Subcutaneous abdominal adipose tissue (tissue), 5 donors: ENCODE results near the gene DENND4A.
"Not testable (repeated sequence)": the region's sequence is repeated elsewhere in the genome, so short reads cannot be mapped to it uniquely, and the experiment has no call there.

Source experiments
- H3K27ac ChIP-seq: one replicate; pipeline ENCODE4 v1.7.0; 2013; ENCODE audit warnings: low read depth, mild to moderate bottlenecking, inconsistent platforms, low read length, moderate library complexity
- H3K27me3 ChIP-seq, 5 donors: one replicate each; pipeline ENCODE4 v1.7.0; 2013; ENCODE audit warnings: low read length in 5 of 5, inconsistent platforms in 1 of 5; ENCODE audit not compliant: control insufficient read depth in 5 of 5, insufficient read depth in 4 of 5
- H3K36me3 ChIP-seq, 5 donors: one replicate each; pipeline ENCODE4 v1.7.0; 2013; ENCODE audit warnings: low read length in 5 of 5; ENCODE audit not compliant: control insufficient read depth in 5 of 5, insufficient read depth in 5 of 5
- H3K4me1 ChIP-seq, 5 donors: one replicate each; pipeline ENCODE4 v1.7.0; 2013; ENCODE audit warnings: low read length in 5 of 5, mild to moderate bottlenecking in 3 of 5, moderate library complexity in 1 of 5; ENCODE audit not compliant: control insufficient read depth in 5 of 5, insufficient read depth in 5 of 5
- H3K4me3 ChIP-seq, 5 donors: one replicate each; pipeline ENCODE4 v1.7.0; 2013; ENCODE audit warnings: low read length in 5 of 5, low read depth in 1 of 5
- H3K9ac ChIP-seq, 5 donors: one replicate each; pipeline ENCODE4 v1.7.0; 2013; ENCODE audit warnings: low read length in 5 of 5, mild to moderate bottlenecking in 4 of 5, moderate library complexity in 3 of 5
- H3K9me3 ChIP-seq, 5 donors: one replicate each; pipeline ENCODE4 v1.7.0; 2013; ENCODE audit warnings: low read length in 5 of 5; ENCODE audit not compliant: control insufficient read depth in 5 of 5
- donor health status: healthy.
- donor health status: healthy.
- donor health status: healthy.
- donor health status: healthy.
- donor health status: healthy.

The DENND4A gene

DNA sequence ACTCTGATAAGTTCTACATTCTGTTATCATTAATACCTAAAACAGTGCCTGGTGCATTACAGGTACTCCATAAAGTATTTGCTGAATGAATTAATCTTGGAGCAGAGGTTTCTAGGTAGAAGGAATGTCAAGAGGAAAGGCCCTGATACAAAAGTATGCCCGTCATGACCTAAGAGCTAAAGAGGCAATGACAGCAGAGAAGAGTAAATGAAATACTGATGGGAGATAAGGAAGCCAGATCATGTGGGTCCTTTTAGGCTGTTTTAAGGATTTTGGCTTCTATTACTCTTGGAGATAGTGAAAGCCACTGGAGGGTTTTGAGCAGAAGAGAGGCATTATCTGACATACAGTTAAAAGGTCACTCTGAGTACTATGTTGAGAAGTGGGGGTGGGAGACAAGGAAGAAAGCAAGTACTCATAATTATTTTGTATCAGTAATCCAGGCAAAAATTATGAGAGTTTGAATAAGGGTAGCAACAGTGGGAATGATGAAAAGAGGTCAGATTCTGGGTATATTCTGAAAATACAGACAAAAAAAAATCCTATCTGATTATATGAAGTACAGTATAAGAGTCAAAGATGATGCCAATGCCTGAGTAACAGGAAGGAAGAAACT lies 48.3 kb downstream of the DENND4A start:
- H3K9ac ChIP-seq, result no peak overlapping the region
- H3K4me3 ChIP-seq, result no peak overlapping the region
- no peaks in the 10 kb centered on the region for H3K4me1 ChIP-seq
- H3K27ac ChIP-seq, result no peak overlapping the region
- peaks cover 3 to 12% (median 8%) of the 10 kb centered on the region in 5 donors for H3K36me3 ChIP-seq
- H3K27me3 ChIP-seq, result no peaks in the 10 kb centered on the region
- no peaks in the 10 kb centered on the region for H3K9me3 ChIP-seq

DNA sequence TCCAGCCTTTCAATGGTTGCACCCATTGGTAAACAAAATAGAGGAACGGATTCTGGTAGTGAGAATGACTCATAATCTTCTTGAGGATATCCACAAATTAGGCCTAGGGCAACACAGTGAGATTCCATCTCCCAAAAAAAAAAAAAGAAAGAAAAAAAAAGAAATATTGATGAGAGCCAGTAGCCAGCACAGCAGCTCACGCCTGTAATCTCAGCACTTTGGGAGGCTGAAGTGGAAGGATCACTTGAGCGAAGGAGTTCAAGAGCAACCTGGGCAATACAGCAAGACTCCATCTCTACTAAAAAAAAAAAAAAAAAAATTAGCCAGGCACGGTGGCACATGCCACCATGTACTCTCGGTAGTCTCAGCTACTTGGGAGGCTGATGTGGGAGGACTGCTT lies 51.9 kb downstream of the DENND4A start:
- H3K9ac ChIP-seq, result no peak overlapping the region
- no peak overlapping the region for H3K4me3 ChIP-seq
- H3K36me3 ChIP-seq, result peaks cover 9 to 29% (median 20%) of the 10 kb centered on the region in 5 donors
- no peak overlapping the region for H3K27ac ChIP-seq
- no peaks in the 10 kb centered on the region for H3K9me3 ChIP-seq
- H3K4me1 ChIP-seq, result no peaks in the 10 kb centered on the region
- H3K27me3 ChIP-seq, result no peaks in the 10 kb centered on the region

DNA sequence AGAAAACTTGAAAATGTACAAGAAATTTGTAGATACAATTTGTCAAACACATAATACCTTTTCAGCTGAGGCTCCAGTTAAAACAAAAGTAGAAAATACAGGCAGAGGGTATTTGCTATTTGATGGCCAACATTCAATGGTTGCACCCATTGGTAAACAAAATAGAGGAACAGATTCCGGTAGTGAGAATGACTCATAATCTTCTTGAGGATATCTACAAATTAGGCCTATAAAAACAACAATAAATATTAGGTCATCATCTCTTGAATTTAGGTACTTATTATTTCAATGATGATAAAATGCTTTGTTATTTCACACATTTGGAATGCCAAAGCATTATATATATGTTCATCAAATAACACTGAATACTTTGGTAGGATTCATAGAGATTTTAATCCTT lies 53.4 kb downstream of the DENND4A start:
- no peak overlapping the region for H3K4me3 ChIP-seq
- H3K9ac ChIP-seq, result no peak overlapping the region
- peaks cover 9 to 35% (median 20%) of the 10 kb centered on the region in 5 donors for H3K36me3 ChIP-seq
- H3K27me3 ChIP-seq, result no peaks in the 10 kb centered on the region
- no peaks in the 10 kb centered on the region for H3K9me3 ChIP-seq
- H3K27ac ChIP-seq, result no peak overlapping the region
- H3K4me1 ChIP-seq, result no peaks in the 10 kb centered on the region

DNA sequence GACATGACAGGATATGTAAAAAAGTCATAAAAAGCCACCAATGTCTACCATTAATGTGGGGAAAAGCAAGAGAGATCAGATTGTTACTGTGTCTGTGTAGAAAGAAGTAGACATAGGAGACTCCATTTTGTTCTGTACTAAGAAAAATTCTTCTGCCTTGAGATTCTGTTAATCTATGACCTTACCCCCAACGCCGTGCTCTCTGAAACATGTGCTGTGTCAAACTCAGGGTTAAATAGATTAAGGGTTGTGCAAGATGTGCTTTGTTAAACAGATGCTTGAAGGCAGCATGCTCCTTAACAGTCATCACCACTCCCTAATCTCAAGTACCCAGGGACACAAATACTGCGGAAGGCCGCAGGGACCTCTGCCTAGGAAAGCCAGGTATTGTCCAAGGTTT lies 58.5 kb downstream of the DENND4A start:
- H3K4me1 ChIP-seq, H3K9me3 ChIP-seq, H3K4me3 ChIP-seq, H3K9ac ChIP-seq, H3K27me3 ChIP-seq, H3K27ac ChIP-seq: not testable (repeated sequence)
- H3K36me3 ChIP-seq, result peaks cover 11 to 27% (median 23%) of the 10 kb centered on the region in 5 donors

DNA sequence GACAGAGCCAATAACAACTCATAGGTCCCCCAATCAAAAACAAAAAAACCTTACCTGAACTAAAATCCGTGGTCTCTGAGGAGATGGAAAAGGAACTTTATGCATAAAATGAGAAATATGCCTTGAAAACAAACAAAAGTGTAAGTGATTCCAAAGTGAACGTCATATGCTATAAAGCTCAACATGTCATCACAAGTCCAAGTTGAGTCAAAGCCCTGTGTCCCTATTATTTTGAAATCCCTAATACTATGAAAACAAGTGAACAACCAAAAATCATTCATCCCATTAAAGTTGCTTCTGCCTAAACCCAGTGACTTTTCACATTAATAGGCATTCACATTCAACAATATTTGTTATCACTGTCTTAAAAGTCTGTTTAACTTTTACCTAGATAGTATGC lies 59.4 kb downstream of the DENND4A start:
- no peaks in the 10 kb centered on the region for H3K9me3 ChIP-seq
- H3K9ac ChIP-seq, result no peak overlapping the region
- peaks cover 11 to 26% (median 14%) of the 10 kb centered on the region in 5 donors for H3K36me3 ChIP-seq
- H3K4me1 ChIP-seq, result peaks cover 0 to 4% (median 0%) of the 10 kb centered on the region in 5 donors
- H3K4me3 ChIP-seq, result no peak overlapping the region
- no peaks in the 10 kb centered on the region for H3K27me3 ChIP-seq
- no peak overlapping the region for H3K27ac ChIP-seq

DNA sequence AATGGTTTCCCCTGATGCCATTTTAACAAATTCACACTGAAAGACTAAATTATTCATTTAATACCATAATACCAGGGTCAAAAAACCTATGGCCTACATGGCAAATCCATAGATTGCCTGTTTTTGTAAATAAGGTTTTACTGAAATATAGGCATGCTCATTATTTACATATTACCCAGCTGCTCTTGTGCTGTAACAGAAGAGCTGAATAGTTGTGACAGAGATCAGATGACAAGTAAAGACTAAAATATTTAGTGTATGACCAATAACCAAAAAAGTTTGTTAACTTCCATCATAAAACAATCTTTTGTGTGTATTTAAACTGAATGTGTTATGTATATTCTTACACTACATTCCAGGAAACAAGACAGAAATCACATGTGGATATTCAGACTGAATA lies 60.2 kb downstream of the DENND4A start:
- Histone ChIP-seq H3K27me3 (no peaks in the 10 kb centered on the region), H3K9ac (no peak overlapping the region), H3K36me3 (peaks cover 9 to 20% (median 13%) of the 10 kb centered on the region in 5 donors), H3K27ac (no peak overlapping the region), H3K9me3 (no peaks in the 10 kb centered on the region), H3K4me1 (peaks cover 0 to 4% (median 0%) of the 10 kb centered on the region in 5 donors), H3K4me3 (no peak overlapping the region)

DNA sequence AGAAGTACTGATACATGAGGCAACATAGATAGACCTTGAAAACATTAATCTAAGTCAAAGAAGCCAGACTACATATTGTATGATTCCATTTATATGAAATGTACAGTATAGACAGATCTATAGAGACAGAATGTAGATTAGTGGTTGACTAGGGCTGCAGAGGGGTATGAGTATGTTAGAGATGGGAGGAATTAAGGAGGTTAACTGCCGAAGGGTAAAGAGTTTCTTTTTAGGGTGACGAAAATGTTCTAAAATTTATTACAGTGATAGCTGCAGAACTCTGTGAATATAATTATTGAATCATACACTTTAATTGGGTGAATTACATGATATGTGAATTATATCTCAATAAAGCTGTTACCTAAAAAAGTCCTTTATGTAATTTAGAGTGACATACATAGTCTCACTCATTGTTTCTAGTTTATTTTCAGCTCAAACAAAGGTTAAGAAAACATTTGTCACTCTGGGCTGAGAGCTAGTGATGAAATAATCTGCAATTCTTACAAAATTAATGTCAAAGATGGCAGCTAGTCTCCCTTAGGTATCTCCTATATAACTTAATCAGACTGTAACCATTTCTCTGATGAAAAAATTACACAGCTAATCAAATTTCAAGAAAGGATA lies 61.4 kb downstream of the DENND4A start:
- Histone ChIP-seq H3K9ac (no peak overlapping the region), H3K27me3 (no peaks in the 10 kb centered on the region), H3K4me3 (no peak overlapping the region), H3K4me1 (peaks cover 0 to 4% (median 0%) of the 10 kb centered on the region in 5 donors), H3K9me3 (no peaks in the 10 kb centered on the region), H3K36me3 (peaks cover 8 to 16% (median 11%) of the 10 kb centered on the region in 5 donors), H3K27ac (no peak overlapping the region)

DNA sequence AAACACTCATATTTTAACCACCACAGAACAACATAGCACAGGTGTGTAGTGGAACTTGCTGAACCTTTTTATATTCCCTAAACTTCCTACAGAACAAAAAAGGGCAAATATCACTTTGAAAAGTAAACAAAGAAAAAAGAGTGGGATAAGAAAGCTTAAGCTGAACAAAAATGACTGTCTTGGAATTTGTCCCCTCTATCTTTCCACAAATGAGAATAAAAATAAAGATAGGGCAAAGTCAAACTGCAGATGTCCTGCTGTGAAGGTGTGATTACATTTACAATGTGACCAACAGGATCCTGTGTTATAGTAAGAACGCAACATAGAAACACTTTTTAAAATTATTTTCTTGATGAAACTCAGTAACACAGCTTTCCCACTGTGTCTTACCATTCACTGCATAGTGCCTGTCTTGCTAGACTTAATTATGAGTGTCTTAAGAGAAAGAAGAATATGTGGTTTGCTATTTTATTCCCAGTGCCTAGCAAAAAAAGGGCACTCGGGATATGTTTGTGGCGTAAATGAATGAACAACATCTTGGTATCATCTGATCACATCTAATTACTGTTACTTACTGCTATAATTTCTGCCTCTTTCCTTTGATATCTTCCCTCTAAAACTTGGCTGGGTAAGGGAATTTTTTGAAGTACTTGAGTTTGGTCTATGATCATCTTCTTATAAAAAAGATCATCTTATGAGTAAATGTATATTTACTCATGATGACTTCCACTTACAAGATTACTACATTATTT lies 67.5 kb downstream of the DENND4A start:
- H3K9me3 ChIP-seq, result no peaks in the 10 kb centered on the region
- H3K4me1 ChIP-seq, result no peaks in the 10 kb centered on the region
- H3K27ac ChIP-seq, result no peak overlapping the region
- H3K9ac ChIP-seq, result no peak overlapping the region
- H3K4me3 ChIP-seq, result no peak overlapping the region
- no peaks in the 10 kb centered on the region for H3K27me3 ChIP-seq
- H3K36me3 ChIP-seq, result peaks cover 12 to 33% (median 23%) of the 10 kb centered on the region in 5 donors

DNA sequence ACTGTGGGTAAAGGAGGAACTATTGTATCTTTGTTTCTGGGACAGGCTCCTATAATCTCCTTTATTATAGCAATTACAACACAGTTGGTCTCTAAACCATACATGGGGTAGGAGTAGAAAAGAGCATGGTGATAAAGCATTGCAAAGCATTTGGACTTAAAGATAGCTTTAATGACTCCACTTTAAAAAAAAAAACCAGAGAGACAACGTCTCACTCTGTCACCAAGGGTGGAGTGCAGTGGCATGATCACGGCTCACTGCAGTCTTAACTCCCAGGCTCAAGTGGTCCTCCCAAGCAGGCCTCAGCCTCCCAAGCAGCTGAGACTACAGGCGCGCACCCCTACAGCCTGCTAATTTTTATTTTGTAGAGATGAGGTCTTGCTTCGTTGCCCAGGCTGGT lies 68.2 kb downstream of the DENND4A start:
- Histone ChIP-seq H3K9me3 (no peaks in the 10 kb centered on the region), H3K27me3 (no peaks in the 10 kb centered on the region), H3K4me3 (no peak overlapping the region), H3K36me3 (peaks cover 12 to 37% (median 25%) of the 10 kb centered on the region in 5 donors), H3K27ac (no peak overlapping the region), H3K4me1 (no peaks in the 10 kb centered on the region), H3K9ac (no peak overlapping the region)

DNA sequence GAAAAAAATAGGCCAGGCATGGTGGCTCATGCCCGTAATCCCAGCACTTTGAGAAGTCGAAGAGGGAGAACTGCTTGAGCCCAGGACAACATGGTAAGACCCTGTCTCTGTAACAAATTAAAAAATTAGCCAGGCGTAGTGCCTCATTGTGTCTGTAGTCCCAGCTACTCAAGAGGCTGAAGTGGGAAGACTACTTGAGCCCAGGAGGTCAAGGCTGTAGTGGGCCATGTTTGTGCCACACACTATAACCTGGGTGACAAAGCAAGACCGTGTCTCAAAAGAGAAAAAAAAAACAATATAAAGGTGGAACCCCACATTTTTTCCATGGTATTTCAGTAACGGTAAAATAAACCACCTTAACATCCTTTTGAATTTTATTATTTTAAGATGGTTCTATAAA lies 69.9 kb downstream of the DENND4A start:
- H3K36me3 ChIP-seq, result peaks cover 13 to 42% (median 25%) of the 10 kb centered on the region in 5 donors
- no peaks in the 10 kb centered on the region for H3K27me3 ChIP-seq

More for the DNA sequence above, 69.9 kb downstream of the DENND4A start:
- H3K9ac ChIP-seq, result no peak overlapping the region
- H3K27ac ChIP-seq, result no peak overlapping the region
- H3K4me1 ChIP-seq, result no peaks in the 10 kb centered on the region
- H3K4me3 ChIP-seq, result no peak overlapping the region
- H3K9me3 ChIP-seq, result no peaks in the 10 kb centered on the region
